RWPE2 (cell line): ENCODE results near the gene PLAAT4.

Experiments
- ATAC-seq: fragments of 200-7000 bp; cut with Tn5 transposase; 3 replicates; pipeline ENCODE4 v1.9.1; 2021; ENCODE audit warnings: low read depth
- DNase-seq: peaks from one replicate; pipeline ENCODE4 v3.0.0-alpha.2; 2020; ENCODE audit warnings: low spot score
- H3K27ac ChIP-seq: fragments of 450-650 bp; 2 replicates; pipeline ENCODE4 v1.5.1; 2017; ENCODE audit warnings: mild to moderate bottlenecking; ENCODE audit not compliant: poor library complexity, severe bottlenecking
- H3K27me3 ChIP-seq: fragments of 250-450 bp; sonication (Bioruptor Pico); 2 replicates; pipeline ENCODE4 v1.5.1; 2021; ENCODE audit warnings: mild to moderate bottlenecking, moderate library complexity; ENCODE audit not compliant: insufficient read depth, poor library complexity, severe bottlenecking
- H3K36me3 ChIP-seq: fragments of 250-450 bp; sonication (Bioruptor Pico); 2 replicates; pipeline ENCODE4 v1.5.1; 2020; ENCODE audit warnings: low read depth, mild to moderate bottlenecking, moderate library complexity
- H3K4me1 ChIP-seq: fragments of 250-450 bp; sonication (Bioruptor Pico); 2 replicates; pipeline ENCODE4 v1.5.1; 2021; ENCODE audit warnings: mild to moderate bottlenecking, moderate library complexity; ENCODE audit not compliant: insufficient read depth, poor library complexity, severe bottlenecking
- H3K4me3 ChIP-seq: fragments of 250-450 bp; sonication (Bioruptor Pico); 2 replicates; pipeline ENCODE4 v1.5.1; 2021; ENCODE audit warnings: mild to moderate bottlenecking, moderate library complexity; ENCODE audit not compliant: severe bottlenecking
- H3K9me3 ChIP-seq: fragments of 250-450 bp; sonication (Bioruptor Pico); 2 replicates; pipeline ENCODE4 v1.5.1; 2021; ENCODE audit warnings: mild to moderate bottlenecking, moderate library complexity; ENCODE audit not compliant: severe bottlenecking
- CTCF ChIP-seq: fragments of 450-650 bp; IDR thresholded peaks from one replicate; pipeline ENCODE4 v1.5.1; 2017; ENCODE audit warnings: mild to moderate bottlenecking, moderate library complexity; ENCODE audit not compliant: poor library complexity, severe bottlenecking

Gene PLAAT4

GRCh38 chr11:63517156-63517555 is 19.5 kb upstream of the PLAAT4 start:
- Histone ChIP-seq H3K36me3 (no peaks in the 10 kb centered on the region), H3K27ac (no peak overlapping the region), H3K27me3 (no peaks in the 10 kb centered on the region), H3K9me3 (no peaks in the 10 kb centered on the region), H3K4me3 (no peak overlapping the region), H3K4me1 (no peaks in the 10 kb centered on the region)
- TF ChIP-seq CTCF: no peak
- no peak for DNase-seq
- no peak for ATAC-seq

GRCh38 chr11:63518548-63518947 is 18.1 kb upstream of the PLAAT4 start:
- Histone ChIP-seq H3K36me3 (no peaks in the 10 kb centered on the region), H3K4me1 (no peaks in the 10 kb centered on the region), H3K9me3 (no peaks in the 10 kb centered on the region), H3K4me3 (no peak overlapping the region), H3K27ac (no peak overlapping the region), H3K27me3 (no peaks in the 10 kb centered on the region)
- DNase-seq: no peak
- ATAC-seq: no peak
- TF ChIP-seq CTCF: no peak

GRCh38 chr11:63520606-63521170 is 15.9 kb upstream of the PLAAT4 start:
- no peaks in the 10 kb centered on the region for H3K36me3 ChIP-seq
- TF ChIP-seq CTCF: no peak
- H3K27me3 ChIP-seq: no peaks in the 10 kb centered on the region
- H3K4me3 ChIP-seq: no peak overlapping the region
- H3K27ac ChIP-seq: no peak overlapping the region
- peaks cover 4% of the 10 kb centered on the region for H3K9me3 ChIP-seq
- no peak for ATAC-seq
- DNase-seq: no peak
- no peaks in the 10 kb centered on the region for H3K4me1 ChIP-seq

- no peak overlapping the region for H3K4me3 ChIP-seq
- no peak for DNase-seq
- no peaks in the 10 kb centered on the region for H3K27me3 ChIP-seq
- ATAC-seq: no peak
- no peak overlapping the region for H3K27ac ChIP-seq
- peaks cover 4% of the 10 kb centered on the region for H3K9me3 ChIP-seq
- H3K4me1 ChIP-seq: no peaks in the 10 kb centered on the region
- TF ChIP-seq CTCF: no peak
- no peaks in the 10 kb centered on the region for H3K36me3 ChIP-seq
Measured at GRCh38 chr11:63521896-63522295, 14.7 kb upstream of the PLAAT4 start.

- DNase-seq (no peak), ATAC-seq (no peak)
- no peak for TF ChIP-seq CTCF
- Histone ChIP-seq H3K36me3 (no peaks in the 10 kb centered on the region), H3K4me3 (no peak overlapping the region), H3K27me3 (no peaks in the 10 kb centered on the region), H3K4me1 (no peaks in the 10 kb centered on the region), H3K27ac (no peak overlapping the region), H3K9me3 (peaks cover 4% of the 10 kb centered on the region)
Measured at GRCh38 chr11:63523151-63523550, 13.5 kb upstream of the PLAAT4 start.
